Endothelial cell (in vitro differentiated cells): ENCODE data around the gene KDM6B. TPM values are rescaled to one million over a fixed set of nuclear protein-coding genes. Genes with fewer than 3 reads are reported as not detected.

Experiments
- DNase-seq: peaks from one replicate; pipeline ENCODE4 v3.0.0; 2021; ENCODE audit warnings: low spot score
- H3K27ac Mint-ChIP-seq: one replicate; pipeline ENCODE4 v1.8.0; 2021; ENCODE audit warnings: mixed read lengths, inconsistent platforms; ENCODE audit not compliant: unreplicated experiment
- H3K27me3 Mint-ChIP-seq: one replicate; pipeline ENCODE4 v1.8.0; 2021; ENCODE audit warnings: mild to moderate bottlenecking, moderate library complexity, mixed read lengths, inconsistent platforms; ENCODE audit not compliant: unreplicated experiment
- H3K36me3 Mint-ChIP-seq: one replicate; pipeline ENCODE4 v1.8.0; 2021; ENCODE audit warnings: mild to moderate bottlenecking, low read depth, mixed read lengths, inconsistent platforms; ENCODE audit not compliant: unreplicated experiment
- H3K4me1 Mint-ChIP-seq: one replicate; pipeline ENCODE4 v1.8.0; 2021; ENCODE audit warnings: mild to moderate bottlenecking, mixed read lengths, inconsistent platforms; ENCODE audit not compliant: unreplicated experiment
- H3K4me3 Mint-ChIP-seq: one replicate; pipeline ENCODE4 v1.8.0; 2021; ENCODE audit warnings: mild to moderate bottlenecking, mixed read lengths, inconsistent platforms; ENCODE audit not compliant: unreplicated experiment
- H3K9me3 Mint-ChIP-seq: one replicate; pipeline ENCODE4 v1.8.0; 2021; ENCODE audit warnings: mixed read lengths, inconsistent platforms; ENCODE audit not compliant: unreplicated experiment
- total RNA-seq: library from RNA; stranded (reverse); fragmentation: NEBNext Ultra II Directional; extraction: Animal tissue kit (Norgen Biotek cat#: 25700); gene quantifications from one replicate; pipeline ENCODE4 v1.2.1, GENCODE V29; 2021; ENCODE audit not compliant: unreplicated experiment
- TF ChIP-seq, protein P1 (sequence below): fragments of 200-600 bp; sonication (generic); IDR thresholded peaks from one replicate; pipeline ENCODE4 v1.5.0; 2021; ENCODE audit warnings: antibody characterized with exemption; ENCODE audit not compliant: unreplicated experiment

The KDM6B gene
- total RNA-seq, 1 donor from 2014 or later = 47.4 TPM

DNA sequence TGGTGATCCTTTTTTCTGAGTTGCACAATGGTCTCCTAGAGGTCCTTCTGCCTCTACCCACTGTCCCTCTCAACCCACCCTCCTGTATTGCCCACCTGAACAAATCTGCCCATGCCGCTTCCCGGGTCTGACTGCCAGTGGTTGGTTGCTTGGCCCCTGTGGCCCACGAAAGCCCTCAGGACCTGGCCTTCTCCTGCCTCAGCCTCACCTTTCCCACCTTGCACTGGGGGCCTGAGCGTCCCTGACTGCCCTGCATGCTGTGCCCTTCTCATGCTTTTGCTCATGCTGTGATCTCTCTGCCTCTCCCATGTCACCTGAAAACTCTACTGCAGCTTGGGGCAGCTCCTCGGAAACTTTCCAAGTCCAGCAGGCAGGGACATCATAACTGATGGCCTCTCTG is 13.8 kb upstream of the KDM6B start:
- no peak for DNase-seq
- Mint-ChIP-seq H3K9me3 (no peaks in the 10 kb centered on the region), H3K27me3 (peaks cover 8% of the 10 kb centered on the region), H3K27ac (no peak overlapping the region), H3K4me3 (no peak overlapping the region), H3K4me1 (peaks cover 8% of the 10 kb centered on the region), H3K36me3 (no peaks in the 10 kb centered on the region)
- TF ChIP-seq, protein P1, sequence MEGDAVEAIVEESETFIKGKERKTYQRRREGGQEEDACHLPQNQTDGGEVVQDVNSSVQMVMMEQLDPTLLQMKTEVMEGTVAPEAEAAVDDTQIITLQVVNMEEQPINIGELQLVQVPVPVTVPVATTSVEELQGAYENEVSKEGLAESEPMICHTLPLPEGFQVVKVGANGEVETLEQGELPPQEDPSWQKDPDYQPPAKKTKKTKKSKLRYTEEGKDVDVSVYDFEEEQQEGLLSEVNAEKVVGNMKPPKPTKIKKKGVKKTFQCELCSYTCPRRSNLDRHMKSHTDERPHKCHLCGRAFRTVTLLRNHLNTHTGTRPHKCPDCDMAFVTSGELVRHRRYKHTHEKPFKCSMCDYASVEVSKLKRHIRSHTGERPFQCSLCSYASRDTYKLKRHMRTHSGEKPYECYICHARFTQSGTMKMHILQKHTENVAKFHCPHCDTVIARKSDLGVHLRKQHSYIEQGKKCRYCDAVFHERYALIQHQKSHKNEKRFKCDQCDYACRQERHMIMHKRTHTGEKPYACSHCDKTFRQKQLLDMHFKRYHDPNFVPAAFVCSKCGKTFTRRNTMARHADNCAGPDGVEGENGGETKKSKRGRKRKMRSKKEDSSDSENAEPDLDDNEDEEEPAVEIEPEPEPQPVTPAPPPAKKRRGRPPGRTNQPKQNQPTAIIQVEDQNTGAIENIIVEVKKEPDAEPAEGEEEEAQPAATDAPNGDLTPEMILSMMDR = no peak

DNA sequence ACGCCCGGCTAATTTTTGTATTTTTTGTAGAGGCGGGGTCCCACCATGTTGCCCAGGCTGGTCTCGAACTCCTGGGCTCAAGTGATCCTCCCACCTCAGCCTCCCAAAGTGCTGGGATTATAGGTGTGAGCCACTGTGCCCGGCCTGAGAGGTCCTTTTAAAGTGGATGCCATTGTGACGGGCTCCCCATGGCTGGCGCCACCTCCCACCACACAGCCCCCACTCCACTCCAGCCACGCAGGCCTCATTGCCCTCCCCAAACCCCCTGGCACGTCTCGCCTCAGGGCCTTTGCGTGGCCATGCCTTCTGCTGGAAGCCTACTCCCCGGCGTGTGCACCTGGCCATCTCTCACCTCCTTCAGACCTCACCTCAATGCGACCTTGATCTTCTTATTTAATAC is 11.9 kb upstream of the KDM6B start:
- DNase-seq = no peak
- Mint-ChIP-seq H3K27me3 (peaks cover 3% of the 10 kb centered on the region), H3K9me3 (no peaks in the 10 kb centered on the region), H3K4me1 (peaks cover 13% of the 10 kb centered on the region), H3K4me3 (no peak overlapping the region), H3K27ac (no peak overlapping the region), H3K36me3 (no peaks in the 10 kb centered on the region)
- TF ChIP-seq, protein P1 = no peak

DNA sequence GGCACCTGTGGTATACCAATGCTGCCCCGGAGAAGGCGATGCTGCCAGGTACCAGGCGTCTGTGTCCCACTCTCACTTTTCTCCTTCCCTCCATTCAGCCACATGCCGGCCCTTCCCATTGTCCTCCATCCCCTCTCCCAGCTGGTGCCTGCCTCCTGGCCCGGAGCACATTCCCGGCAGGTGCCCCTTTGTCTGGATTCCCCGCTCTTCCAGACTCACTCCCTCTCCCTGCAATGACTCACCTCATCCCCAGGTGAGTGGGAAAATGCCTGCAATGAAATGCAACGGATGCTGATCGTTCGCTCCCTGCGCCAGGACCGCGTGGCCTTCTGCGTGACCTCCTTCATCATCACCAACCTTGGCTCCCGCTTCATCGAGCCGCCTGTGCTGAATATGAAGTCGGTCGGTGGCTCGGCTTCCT is 10.4 kb upstream of the KDM6B start:
- TF ChIP-seq, protein P1 = no peak
- H3K4me3 Mint-ChIP-seq = no peak overlapping the region
- no peak overlapping the region for H3K27ac Mint-ChIP-seq
- peaks cover 3% of the 10 kb centered on the region for H3K27me3 Mint-ChIP-seq
- H3K36me3 Mint-ChIP-seq = no peaks in the 10 kb centered on the region
- peaks cover 13% of the 10 kb centered on the region for H3K4me1 Mint-ChIP-seq
- DNase-seq = no peak
- H3K9me3 Mint-ChIP-seq = no peaks in the 10 kb centered on the region

DNA sequence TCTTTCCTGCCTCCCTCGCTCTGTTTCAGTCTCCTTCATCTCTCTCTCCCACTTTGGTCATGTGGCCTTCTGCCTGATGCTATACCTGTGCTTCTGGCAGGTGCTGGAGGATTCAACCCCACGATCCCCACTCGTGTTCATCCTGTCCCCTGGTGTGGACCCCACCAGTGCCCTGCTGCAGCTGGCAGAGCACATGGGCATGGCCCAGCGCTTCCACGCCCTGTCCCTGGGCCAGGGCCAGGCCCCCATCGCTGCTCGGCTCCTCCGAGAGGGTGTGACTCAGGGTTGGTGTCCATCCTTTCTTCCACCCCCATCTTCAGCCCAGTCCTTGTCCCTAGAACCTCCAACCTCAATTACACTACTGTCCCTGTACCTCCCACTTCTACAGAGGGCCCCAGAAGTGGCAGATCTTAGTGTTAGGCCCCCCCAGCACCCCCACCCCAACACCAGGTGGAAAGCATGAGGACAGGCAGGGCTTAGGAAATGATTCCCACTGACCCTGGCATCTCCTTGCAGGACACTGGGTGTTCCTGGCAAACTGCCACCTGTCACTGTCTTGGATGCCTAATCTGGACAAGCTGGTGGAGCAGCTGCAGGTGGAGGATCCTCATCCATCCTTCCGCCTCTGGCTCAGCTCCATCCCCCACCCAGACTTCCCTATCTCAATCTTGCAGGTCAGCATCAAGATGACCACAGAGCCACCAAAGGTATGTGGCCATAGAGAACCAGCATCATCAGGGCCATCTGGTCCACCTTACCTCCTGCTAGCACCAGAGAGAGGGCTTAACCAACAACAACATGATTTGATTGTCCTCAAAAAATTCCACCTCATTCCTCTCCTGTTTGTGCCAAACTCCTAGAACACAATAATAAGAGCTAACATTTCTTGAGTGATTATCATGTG is 9.7 kb upstream of the KDM6B start:
- Mint-ChIP-seq H3K27me3 (peaks cover 3% of the 10 kb centered on the region), H3K27ac (no peak overlapping the region), H3K4me3 (no peak overlapping the region), H3K36me3 (no peaks in the 10 kb centered on the region), H3K4me1 (peaks cover 13% of the 10 kb centered on the region), H3K9me3 (no peaks in the 10 kb centered on the region)
- DNase-seq = no peak
- TF ChIP-seq, protein P1 = no peak
